H54 (cell line): ENCODE results near the gene RBM46.

ENCODE experiments used
- DNase-seq: peaks from one replicate; pipeline ENCODE4 v3.0.0; 2011; ENCODE audit warnings: low spot score, mixed read lengths; ENCODE audit not compliant: insufficient read length
- FAIRE-seq: peaks from 3 replicates; lab custom pipeline; 2011; peaks lifted over from hg19 to GRCh38; lab: Jason Lieb, UNC
- POLR2A ChIP-seq: IDR thresholded peaks from 2 replicates; pipeline ENCODE4 v1.6.1; 2011; ENCODE audit warnings: low read depth, mild to moderate bottlenecking, low read length

The RBM46 gene, protein sequence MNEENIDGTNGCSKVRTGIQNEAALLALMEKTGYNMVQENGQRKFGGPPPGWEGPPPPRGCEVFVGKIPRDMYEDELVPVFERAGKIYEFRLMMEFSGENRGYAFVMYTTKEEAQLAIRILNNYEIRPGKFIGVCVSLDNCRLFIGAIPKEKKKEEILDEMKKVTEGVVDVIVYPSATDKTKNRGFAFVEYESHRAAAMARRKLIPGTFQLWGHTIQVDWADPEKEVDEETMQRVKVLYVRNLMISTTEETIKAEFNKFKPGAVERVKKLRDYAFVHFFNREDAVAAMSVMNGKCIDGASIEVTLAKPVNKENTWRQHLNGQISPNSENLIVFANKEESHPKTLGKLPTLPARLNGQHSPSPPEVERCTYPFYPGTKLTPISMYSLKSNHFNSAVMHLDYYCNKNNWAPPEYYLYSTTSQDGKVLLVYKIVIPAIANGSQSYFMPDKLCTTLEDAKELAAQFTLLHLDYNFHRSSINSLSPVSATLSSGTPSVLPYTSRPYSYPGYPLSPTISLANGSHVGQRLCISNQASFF

DNA sequence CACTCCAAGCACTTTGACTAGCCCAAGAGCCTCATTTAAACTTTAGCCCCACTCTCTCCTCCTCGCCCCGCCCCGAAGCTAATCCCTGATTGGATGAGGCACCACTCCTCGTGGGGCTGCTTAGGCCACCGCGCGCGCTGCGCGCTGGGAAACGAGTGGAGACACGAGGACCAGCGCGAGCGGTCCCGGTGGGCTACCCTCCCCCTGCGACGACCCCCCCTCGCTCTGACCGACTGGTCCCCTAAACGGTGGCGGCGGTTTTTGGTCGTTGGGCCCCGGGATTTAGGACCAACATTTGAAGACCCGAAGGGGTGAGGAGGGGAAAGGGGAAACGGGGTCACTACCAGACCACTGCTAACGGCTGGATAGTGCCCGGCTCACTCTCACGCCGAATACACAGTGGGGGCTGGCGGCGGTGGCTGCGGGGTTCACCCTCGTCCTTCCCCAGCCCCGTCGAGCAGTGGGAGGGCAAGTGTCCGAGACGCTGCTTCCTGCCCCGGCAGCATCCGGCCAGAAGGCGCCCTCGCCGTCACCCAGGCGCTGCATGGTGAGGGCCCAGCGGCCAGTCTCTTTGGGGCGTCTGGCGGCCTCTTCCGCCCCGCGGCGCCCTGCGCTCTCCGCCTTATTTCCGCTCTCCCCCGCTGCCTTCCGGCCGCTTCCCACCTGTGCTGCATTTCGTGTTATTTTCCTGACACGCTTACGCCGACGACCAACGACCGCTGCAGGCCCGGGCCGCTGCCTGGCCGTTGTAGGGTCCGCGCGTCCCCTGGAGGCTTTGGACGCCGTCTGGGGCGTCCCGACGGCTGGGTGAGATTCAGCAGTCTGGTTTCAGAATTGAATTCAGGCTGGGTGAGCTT, at the start of gene RBM46:
Gene RBM46 (plus strand): TSS at position 147 of the 857 bp plus-strand sequence. CDS start 15,481 bp downstream, outside the sequence.
- no peak for FAIRE-seq
- TF ChIP-seq POLR2A, result no peak
- no peak for DNase-seq

DNA sequence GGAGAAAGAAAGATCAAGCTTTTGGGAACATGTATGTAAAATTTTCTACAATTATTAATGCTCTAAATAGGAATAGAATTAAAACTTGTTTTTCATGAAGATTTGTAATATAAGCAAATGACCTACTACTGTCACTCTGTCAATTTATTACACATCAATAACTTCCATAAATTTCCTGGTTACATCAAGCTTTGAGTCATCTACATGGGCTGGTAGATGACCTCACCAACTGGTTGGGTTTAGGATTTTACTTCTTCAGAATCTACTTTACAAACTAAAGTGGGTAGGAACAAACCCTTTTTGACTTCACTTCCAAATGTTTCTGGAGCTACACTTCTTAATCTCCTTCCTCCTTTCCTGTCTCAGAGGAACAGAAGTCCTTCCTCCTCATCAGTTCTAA, 49.3 kb upstream of the RBM46 start:
- no peak for TF ChIP-seq POLR2A
- no peak for FAIRE-seq
- no peak for DNase-seq

DNA sequence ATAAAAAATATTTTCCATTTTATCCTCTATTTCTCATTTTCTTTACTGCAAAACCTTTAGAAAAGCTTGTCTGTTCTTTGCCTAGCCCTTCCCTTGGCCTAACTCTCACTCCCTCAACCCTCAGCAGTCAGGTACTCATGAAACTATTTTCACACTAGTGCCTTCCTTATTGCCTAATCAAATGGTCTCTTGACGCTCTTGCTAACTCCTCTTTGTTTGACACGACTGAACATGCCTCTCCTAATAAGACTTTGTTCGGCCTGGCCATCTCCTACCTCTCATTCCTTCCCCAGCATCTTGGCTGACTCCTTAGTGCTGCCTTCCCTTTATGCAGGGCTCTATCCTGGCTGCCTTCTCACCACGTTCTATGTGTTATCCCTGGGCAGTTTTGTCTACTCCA, 48.4 kb upstream of the RBM46 start:
- no peak for DNase-seq

DNA sequence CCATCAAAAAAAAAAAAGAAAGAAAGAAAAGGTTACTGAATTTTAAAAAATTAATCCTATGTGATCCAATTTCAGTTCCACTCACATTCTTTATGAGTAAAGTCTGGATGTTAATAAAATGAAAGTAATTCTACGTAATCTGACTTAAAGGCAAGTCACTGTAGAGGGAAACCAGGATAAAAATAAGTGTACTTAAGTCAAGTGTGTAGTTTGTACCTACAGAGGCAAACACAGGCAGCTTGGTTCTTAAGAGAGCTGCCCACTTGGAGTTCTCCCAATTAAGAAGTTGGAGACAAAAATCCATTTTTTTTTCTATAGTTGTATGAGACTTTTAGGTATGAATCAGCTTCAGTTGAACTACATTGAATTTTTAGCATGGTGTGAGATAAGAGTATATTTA, 44.3 kb upstream of the RBM46 start:
- no peak for TF ChIP-seq POLR2A
- no peak for DNase-seq
- FAIRE-seq, result no peak

More for the DNA sequence above, 48.4 kb upstream of the RBM46 start:
- no peak for TF ChIP-seq POLR2A
- FAIRE-seq, result no peak

DNA sequence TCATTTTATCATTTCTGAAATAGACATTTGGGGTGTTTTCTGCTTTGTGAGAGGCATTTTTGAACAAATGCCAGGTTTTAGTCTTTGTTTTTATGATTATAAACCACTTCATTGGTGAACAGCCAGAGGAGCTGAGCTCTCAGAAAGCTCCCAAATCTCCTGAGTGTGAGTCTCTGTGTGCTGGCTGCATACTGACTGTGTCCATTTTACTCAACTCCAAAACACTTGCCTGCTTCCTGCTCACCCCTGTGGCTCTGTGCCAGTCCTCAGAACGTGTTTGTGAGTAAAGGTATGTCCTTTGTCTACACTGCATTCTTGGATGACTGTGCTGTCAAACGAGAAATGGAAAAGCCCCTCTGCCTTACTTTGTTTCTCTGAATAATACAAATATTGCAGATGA, 42.6 kb upstream of the RBM46 start:
- DNase-seq, result no peak
- no peak for FAIRE-seq
- no peak for TF ChIP-seq POLR2A

DNA sequence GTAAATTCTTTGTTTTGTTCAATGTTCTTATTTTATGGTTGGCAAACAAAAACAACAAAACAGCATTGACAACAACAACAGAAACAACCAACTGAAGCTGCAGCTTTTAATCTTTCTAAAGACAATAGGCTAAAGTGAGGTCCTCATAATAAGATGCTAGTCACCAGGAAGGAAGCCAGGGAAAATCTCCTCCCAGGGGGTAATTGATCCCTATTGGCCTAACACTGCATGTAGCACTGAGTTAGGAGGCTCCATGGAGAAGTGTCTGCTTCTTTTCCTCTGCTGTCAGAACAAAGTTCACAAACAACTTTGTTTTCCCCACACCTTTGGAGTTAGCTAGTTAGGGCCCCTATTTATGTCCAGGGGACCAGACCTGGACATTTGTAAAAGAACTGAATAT, 42.0 kb upstream of the RBM46 start:
- FAIRE-seq (no peak), DNase-seq (no peak)

DNA sequence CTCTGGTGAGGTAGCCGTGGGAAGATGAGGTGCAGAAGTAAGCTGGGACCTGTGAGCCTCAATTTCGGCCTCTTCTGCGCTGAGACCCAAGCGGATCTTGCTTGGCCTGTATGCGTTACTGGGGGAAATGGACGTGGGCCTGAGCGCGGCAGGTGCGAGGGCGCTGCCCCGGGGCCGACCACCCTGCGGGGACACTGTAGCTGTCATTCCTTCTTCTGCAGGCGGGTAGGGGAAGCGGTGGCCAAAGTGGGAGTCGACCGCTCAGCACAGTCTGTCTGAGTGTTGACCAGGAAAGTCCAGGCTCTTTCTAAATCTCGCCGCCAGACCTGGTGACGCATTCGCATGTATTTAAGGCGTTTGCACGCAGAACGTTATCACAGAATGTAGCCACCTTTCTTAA, 40.6 kb upstream of the RBM46 start:
- FAIRE-seq, result no peak
- no peak for TF ChIP-seq POLR2A
- no peak for DNase-seq

More for the DNA sequence above, 42.0 kb upstream of the RBM46 start:
- TF ChIP-seq POLR2A, result no peak

DNA sequence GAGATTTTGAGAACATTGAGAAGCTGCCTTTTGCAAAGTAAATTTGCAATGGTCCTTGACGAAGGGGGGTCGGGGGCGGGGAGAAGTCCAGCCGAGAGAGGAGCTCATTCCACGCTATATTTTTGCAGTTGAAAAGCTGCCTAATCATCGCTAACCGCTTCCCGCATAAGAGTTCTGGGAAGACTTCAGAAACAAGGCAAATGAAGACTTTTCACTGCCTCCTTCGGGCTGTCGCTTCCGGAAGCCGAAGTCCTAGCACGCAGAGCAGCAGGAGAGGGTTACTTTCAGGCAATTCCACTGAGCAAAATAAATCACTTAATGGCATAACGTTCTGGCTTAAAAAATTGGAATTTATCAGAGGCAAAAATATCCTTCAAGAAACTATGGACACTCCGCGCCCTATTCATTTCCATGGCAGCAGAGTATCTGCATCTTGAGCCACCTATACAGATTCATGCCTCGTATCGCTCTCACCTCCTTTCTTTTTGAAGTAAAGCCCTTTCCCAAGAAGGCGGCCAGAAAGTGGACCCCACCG, 39.9 kb upstream of the RBM46 start:
- no peak for DNase-seq
- FAIRE-seq, result no peak
- no peak for TF ChIP-seq POLR2A

DNA sequence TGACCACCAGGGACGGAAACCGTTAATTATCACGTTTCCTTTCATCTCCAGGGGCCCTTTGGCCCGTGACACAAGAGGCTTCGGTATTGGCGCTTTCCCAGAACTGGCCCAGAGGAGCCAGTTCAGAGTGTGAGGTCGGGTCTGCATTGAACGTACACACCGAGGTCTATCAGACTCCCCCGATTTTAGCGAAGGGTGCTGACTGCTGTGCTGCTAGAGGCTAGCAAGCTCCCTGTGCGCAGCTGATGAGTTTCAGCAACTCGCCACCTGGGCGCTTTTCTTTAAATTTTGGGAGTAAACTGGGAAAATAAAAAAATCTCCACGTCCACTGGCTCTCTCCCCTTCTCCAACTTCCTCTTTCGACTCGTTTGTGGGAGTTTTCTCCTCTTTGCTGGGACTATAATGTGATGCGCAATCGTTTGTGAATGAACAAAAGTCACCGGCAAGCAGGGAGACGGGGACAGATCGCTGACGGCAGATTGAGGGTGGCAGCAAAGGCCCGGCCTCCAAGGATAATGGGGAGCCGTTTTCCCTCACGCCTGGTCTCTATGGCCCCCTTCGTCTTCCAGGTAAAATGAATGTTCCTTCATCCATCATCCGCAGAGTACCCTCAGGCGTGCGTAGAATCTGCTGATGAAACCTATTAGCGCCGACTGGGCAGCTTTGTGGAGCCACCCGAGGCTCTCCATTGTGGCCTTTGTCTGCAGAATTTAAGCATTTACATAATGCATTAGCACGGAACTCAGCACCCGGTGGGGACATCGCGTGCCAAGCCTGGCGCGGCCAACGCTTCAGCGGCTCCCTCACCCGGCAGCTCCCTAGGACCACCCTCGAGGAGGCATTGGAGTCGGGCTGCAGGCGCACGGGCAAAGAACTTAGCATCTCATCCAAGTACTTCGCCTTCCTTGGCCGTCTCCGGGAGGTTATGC, 38.9 kb upstream of the RBM46 start:
- TF ChIP-seq POLR2A, result no peak
- DNase-seq (no peak), FAIRE-seq (no peak)

DNA sequence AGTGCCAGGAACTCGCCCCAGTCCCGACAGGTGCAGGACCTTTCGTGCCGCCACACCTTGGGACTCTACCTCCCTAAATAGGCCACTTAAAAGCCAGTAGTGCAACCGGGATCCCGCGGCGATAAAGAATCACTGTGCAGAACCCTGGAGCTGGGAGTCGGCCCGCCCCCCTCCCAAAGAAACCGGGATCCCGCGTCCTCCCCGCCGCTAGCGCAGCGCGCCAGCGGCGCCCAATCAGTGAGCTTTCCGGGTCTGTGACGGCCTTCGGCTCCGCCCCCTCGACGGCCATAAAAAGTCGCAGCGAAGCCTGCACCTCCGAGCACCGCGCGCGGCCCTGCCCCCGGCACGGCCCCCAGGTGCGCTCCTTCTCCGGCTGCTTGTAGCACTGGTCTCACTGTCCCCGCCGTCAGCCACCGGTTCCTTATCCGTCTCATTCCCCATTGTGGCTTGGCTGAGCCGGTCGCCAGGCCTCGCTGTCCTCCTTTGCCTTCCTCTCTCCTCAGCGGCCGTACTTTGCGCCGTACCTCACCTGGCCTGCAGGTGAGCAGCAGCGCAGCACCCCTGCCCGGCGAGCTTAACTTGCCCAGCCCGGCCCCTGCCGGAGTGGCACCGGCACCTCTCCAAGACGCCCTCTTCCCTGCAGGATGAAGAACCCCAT, 37.3 kb upstream of the RBM46 start, which contains the start of gene LRAT:
Gene LRAT (plus strand): TSS at position 318 of the 658 bp plus-strand sequence. CDS start 327 bp downstream, at position 645.
- DNase-seq (no peak), FAIRE-seq (no peak)
- no peak for TF ChIP-seq POLR2A

DNA sequence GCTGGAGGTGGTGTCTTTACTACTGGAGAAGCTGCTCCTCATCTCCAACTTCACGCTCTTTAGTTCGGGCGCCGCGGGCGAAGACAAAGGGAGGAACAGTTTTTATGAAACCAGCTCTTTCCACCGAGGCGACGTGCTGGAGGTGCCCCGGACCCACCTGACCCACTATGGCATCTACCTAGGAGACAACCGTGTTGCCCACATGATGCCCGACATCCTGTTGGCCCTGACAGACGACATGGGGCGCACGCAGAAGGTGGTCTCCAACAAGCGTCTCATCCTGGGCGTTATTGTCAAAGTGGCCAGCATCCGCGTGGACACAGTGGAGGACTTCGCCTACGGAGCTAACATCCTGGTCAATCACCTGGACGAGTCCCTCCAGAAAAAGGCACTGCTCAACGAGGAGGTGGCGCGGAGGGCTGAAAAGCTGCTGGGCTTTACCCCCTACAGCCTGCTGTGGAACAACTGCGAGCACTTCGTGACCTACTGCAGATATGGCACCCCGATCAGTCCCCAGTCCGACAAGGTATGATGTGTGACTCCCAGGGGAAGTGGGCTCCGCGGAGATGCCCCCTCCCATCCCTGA, 36.6 kb upstream of the RBM46 start:
- FAIRE-seq (no peak), DNase-seq (no peak)
- TF ChIP-seq POLR2A, result no peak

DNA sequence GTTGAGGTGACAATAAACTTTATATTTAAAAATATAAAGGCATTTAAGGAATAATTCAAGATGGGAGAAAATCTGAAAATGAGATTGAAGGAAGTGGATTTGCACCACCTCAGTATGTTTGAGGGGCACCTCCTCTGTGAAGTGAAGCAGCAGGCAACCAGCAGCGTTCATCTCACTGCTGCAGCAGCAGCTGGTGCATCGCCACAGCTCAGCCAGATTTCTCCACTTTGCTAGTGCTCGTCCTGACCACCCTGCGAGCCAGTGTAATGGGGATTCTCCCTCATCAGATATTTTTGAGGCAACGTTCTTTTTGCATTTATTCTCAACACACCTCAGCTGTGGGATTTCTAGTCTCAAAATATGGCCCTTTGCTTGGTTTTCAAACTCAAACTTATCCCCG, 23.4 kb upstream of the RBM46 start:
- DNase-seq (no peak), FAIRE-seq (no peak)
- no peak for TF ChIP-seq POLR2A

DNA sequence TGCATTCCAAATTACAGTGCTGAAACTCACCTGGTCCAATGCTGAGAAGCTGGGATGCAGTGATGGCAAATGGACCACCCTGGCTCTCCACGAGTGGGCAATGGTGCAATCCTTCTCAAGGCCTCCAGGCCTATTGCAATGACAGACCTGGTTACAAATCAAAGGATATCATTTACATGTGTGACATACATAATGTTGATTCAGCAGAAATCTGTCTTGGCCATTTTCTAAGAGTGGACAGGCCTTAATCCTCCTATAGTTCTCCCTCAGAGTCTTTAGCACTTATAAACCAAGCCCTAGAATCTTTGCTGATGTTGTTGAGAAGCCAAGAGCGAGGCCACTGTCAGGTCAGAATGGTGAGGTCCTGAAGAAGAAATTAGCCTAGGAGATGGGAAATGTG, 20.2 kb upstream of the RBM46 start:
- no peak for FAIRE-seq
- no peak for TF ChIP-seq POLR2A
- no peak for DNase-seq
